Stimulated activated CD8-positive, alpha-beta memory T cell treated with anti-CD3 and anti-CD28 coated beads, Interleukin-15, amount 100 ng/mL, for 24 hours (primary cell): ENCODE data around the gene CALN1.
"Not testable (repeated sequence)": the region's sequence is repeated elsewhere in the genome, so short reads cannot be mapped to it uniquely, and the experiment has no call there.

Experiments
- DNase-seq: peaks from one replicate; pipeline ENCODE4 v3.0.0-alpha.2; 2020; ENCODE audit warnings: low read depth

Gene CALN1

GRCh38 chr7:71740174-71740560 lies 672.0 kb downstream of the CALN1 start:
- no peak for DNase-seq

- no peak for DNase-seq
These were observed 672.5 kb downstream of the CALN1 start for GRCh38 chr7:71739520-71740173.

- not testable (repeated sequence) for DNase-seq
These were observed 674.1 kb downstream of the CALN1 start for GRCh38 chr7:71737931-71738540.

GRCh38 chr7:71735961-71736556 lies 676.1 kb downstream of the CALN1 start:
- DNase-seq, result no peak

- DNase-seq, result peak; percentile 48
These were observed 678.8 kb downstream of the CALN1 start for GRCh38 chr7:71733107-71733870.

GRCh38 chr7:71731740-71732139 lies 680.4 kb downstream of the CALN1 start:
- DNase-seq, result no peak
